Islet precursor cell (in vitro differentiated cells): ENCODE data around the gene OPHN1.

Experiments used
- DNase-seq: peaks from one replicate; pipeline ENCODE4 v3.0.0-alpha.2; 2018

Gene OPHN1

DNA sequence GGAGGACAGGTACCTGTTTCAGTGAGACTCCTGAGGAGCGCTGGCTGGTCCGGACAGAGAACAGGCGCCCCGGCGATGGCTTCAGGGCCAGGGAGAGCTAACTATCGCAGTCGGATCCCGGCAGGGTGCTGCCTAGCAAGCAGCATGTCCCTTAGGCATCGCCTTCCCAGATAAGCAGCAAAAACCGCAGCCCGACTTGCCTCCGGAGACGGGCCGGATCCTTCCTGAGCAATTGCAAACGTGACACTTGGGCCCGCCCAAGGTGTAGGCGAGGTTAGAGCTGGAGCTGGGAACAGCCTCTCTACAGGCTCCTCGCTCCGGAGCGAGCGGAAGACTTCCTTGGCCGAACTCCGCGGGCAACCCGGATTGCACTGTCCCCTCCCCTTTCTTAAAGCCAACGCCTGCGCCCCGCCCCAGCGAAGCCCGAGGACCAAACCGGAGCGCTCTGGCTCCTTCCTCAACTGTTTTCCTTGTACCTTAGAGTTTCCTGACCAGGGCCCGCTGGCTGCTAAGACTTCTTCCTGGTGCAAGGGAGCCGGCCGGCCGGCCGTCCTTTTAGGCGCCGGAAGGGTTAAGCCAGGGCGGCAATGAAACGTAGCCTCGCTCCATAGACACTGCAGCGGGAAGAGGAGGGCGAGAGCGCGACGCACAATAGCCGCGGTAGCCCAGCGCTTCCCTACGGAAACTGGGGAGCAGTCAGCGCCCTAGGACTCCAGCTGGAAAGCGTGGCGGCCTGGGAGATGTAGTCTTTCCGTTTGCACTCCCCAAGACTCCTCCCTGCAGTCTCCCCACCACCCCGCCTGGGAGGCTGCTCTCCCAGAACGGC lies at the start of gene OPHN1:
Gene OPHN1 (minus strand): TSS at position 341 of the 826 bp plus-strand sequence. CDS start 475 bp downstream, outside the sequence.
- DNase-seq = peak; percentile 89

DNA sequence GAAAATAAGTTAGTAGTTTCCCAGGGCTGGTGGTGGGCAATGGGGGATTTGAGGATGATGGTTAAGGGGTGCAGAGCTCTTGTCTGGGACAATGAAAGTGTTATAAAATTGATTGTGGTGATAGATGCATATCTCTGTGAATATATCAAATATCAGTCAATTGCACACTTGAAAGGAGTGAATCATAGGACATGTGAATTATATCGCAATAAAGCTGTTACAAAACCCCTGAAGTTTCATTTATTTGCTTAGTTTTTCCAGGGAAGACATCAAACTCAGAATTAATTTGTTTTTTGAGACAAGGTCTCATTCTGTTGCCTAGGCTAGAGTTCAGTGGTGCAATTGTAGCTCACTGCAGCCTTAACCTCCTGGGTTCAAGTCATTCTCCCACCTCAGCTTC lies 47.7 kb upstream of the OPHN1 start:
- no peak for DNase-seq

DNA sequence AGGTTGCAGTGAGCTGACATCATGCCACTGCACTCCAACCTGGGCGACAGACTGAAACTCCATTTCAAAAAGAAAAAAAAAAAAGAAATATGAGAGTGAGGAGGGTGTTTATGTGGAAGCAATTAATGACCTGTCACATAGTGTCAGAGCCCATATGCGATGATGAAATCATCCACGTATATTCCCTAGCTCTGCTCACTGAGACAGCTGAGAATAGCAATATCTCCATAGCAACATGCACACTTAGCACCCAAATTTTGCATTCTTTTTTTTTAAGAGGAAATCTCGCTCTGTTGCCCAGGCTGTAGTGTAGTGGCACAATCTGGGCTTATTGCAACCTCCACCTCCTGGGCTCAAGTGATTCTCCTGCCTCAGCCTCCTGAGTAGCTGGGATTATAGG lies 31.5 kb upstream of the OPHN1 start:
- DNase-seq = no peak

GRCh38 chrX:68463880-68464279 lies 30.6 kb upstream of the OPHN1 start:
- DNase-seq = no peak

GRCh38 chrX:68462653-68463052 lies 29.4 kb upstream of the OPHN1 start:
- DNase-seq = no peak

DNA sequence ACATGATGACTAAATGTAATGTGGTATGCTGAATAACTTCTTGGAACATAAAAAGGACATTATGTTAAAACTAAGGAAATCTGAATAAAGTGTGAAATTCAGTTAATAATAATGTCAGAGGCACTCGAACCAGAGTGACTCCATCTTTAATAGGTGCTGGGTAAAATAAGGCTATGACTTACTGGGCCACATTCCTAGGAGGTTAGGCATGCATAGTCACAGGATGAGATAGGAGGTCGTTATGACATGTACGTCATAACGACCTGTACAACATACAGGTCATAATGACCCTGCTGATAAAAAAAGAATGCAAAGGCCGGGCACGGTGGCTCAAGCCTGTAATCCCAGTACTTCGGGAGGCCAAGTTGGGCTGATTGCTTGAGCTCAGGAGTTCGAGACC lies 28.9 kb upstream of the OPHN1 start:
- peak; percentile 55 for DNase-seq

DNA sequence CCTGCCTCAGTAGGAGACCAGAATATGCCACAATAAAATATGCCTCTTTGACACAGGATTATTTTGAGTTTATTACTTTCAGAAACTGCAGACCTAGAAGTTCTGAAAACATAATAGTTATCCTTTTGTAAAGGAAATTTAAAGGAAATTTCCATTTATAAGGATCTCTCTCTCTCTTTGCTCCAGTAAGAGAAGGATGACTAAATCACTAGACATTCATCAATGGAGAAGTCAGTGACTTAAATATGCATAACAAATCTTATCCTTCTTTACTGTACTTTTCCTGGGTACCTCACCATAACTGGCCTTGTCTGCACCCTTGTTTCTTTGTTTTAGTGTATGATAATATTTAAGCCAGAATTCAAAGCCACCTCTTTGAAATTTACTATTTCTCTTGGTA lies 28.3 kb upstream of the OPHN1 start:
- no peak for DNase-seq

DNA sequence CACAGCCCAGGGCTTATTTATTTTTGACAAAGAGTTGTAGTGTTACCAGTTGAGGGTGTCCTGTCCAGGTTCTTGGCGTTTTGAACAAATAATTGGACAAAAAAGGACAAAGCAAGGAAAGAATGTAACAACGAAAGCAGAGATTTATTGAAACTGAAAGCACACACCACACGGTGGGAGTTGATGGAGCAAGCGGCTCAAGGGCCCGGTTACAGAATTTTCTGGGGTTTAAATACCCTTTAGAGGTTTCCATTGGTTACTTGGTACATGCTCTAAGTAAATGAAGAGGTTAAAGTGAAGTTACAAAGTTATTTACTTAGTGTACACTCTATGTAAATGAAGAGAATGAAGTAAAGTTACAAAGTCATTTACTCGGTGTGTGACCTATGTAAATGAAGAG lies 27.8 kb upstream of the OPHN1 start:
- no peak for DNase-seq

DNA sequence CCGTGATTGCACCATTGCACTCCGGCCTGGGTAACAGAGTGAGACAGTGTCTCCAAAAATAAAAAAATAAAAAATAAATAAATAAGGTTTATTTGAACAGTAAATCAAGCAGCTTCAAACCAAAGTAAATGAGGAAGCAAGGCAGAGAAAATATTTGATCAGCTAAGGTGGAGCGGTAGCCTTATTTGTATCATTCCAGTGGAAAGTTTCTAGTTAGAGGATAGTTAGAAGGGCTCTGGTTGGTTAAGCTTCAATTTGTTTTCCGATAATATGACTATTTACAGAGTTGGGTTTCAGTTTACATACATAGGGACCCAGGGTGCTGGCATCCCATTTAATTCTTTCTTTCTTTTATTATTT lies 21.8 kb upstream of the OPHN1 start:
- no peak for DNase-seq

GRCh38 chrX:68454476-68455150 lies 21.3 kb upstream of the OPHN1 start:
- DNase-seq = no peak

GRCh38 chrX:68451720-68452119 lies 18.4 kb upstream of the OPHN1 start:
- DNase-seq = no peak

GRCh38 chrX:68443155-68443868 lies 10.0 kb upstream of the OPHN1 start:
- no peak for DNase-seq

DNA sequence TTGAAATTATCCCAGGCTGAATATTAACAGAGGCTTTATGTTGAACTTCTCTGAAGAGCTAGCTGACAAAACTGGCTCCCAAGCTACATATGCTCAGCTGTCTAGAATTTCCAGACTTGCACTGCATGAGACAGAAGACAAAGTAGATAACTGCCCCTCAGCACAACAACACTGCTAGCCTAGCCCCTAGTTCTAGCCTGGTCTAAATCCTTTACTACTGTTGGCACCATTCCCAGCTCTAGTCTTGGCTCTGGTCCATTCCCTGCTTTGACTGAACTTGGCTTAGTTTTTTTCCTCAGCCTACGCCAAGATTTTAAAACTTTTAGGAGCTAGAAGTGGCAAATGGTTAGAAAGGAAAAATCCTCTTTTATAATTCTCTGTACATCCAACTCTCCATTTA lies 7.6 kb upstream of the OPHN1 start:
- DNase-seq = no peak

DNA sequence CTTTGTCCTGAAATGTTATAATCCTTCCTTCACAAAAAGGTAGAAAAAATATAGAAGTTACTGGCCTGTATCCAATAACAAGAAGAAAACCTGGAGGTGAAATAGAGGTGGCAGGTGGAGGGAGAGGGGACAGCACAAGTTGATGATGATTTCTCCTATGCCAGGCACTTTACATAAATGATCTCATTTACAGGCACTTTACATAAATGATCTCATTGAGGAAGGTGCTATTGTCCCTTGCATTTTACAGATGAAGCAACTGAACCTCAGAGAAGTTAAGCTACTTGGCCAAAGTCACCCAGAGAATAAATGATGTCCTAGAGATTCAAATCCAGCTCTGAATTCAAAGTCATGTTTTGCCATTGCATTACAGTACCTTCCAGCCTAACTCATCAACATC lies 7.1 kb upstream of the OPHN1 start:
- no peak for DNase-seq

- no peak for DNase-seq
Observed at GRCh38 chrX:68439341-68439740, 6.0 kb upstream of the OPHN1 start.

GRCh38 chrX:68438575-68438974 lies 5.3 kb upstream of the OPHN1 start:
- no peak for DNase-seq

- no peak for DNase-seq
Observed at GRCh38 chrX:68433981-68434299, 645 bp upstream of the OPHN1 start.

DNA sequence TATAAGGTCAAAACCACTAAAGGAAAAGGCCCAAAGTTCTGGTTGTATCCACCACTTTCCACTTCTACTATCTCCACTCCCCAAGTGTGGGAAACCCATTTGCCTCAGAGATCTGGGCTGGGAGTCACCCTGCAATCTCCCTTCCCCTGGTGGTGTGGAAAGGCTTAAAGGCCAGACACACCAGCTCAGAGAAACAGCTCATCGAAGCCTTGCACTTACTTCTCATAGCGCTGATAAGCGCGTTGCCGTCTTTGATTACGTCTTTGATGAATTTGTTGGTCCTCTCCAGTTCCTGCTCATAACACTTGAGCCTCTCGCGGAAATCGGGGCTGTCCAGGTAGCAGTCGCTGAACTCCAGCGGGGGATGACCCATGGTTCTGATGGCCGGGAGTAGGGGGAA lies 647 bp downstream of the OPHN1 start:
- peak; percentile 55 for DNase-seq

DNA sequence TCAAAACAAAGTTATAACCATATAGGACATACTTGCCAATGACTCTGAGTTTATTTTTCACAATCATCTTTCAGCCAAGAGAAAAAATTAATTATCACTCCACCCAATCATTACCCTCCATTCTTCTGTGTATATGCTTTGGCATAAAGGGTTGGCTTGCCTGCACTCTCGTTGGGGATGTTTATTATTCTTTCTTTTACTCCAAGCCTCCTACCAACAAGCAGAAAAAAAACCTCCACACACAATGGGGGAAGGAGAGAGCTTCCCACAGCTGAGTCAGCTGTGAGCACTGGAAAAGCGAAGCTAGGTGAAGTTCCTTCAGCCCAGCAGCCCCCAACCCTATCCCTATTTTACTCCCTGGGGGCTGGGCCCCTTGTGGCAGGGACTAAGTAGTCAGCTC lies 1.5 kb downstream of the OPHN1 start:
- no peak for DNase-seq

DNA sequence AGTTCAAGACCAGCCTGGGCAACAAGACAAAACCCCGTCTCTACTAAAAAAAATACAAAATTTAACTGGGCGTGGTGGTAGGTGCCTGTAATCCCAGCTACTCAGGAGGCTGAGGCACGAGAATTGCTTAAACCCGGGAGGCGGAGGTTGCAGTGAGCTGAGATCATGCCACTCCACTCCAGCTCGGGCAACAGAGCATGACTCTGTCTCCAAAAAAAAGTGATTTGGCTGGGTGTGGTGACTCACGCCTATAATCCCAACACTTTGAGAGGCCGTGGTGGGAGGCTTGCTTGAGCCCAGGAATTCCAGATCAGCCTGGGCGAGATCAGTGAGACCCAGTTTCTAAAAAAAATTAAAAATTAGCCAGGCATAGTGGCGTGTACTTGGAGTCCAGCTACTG lies 4.1 kb downstream of the OPHN1 start:
- no peak for DNase-seq

DNA sequence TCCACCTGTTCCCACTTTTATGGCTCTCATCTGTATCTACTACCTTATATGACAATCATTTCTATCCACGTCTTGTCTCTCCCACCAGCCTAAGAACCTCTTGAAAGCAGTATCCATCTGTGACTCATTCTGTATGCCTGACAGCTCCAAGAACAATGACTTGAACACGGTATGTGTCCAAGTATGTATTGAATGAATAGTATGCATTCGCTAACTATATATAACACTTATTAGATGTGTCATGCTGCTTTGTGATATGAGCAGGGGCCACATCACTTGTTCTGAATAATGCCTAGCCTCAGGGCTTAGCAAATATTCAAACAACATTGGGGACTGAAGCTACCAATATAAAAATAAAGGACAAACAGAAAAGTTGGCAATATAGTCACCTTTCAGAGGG lies 4.9 kb downstream of the OPHN1 start:
- no peak for DNase-seq

DNA sequence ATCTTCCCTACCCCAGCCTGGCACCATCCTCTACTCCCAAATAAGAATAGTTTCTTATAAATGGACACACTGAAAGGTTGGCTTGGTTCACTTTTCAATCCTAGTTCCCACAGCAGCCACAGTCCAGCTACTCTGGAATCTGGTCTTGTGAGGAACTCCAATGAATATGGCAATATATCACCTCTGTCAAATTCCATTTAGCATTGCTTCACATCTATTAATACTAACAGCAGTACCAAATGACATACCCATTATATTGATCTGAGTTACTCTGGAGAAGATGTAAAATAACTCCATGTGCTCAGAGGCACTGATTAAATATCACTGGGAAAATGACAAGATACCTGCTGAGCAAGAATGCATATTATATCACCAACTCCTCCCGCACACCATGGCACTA lies 8.6 kb downstream of the OPHN1 start:
- DNase-seq = no peak

DNA sequence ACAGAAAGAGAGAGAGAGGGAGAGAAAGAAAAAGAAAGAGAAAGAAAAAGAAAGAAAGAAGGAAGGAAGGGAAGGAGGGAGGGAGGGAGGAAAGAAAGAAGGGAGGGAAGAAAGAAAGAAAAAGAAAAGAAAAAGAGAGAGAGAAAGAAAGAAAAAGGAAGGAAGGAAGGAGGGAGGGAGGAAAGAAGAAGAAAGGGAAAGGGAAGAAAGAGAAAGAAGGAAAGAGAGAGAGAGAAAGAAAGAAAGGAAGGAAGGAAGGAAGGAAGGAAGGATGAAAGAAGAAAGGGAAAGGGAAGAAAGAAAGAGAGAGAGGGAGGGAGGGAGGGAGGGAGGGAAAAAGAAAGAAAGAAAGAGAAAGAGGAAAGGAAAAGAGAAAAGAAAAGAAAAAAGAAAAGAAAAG lies 10.8 kb downstream of the OPHN1 start:
- DNase-seq = no peak

DNA sequence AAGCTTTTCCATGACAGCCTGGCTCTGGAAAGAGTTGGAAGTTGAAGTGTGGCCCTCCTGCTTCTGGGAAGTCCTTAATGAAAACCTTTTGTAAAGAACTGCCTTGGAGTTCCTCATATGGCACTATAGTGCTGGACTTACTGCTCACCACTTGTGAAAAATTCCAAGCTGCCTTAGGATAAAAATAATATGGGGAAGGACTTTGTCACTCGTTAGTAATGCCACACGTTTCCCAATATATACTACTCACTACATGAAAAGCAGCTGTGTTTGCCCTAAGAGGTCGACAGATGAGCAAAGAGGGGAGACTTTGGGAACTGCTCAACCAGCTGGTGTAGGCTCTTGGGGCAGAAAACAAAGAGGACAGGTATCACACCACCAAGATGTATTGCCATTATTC lies 11.7 kb downstream of the OPHN1 start:
- no peak for DNase-seq
